Type B pancreatic cell (in vitro differentiated cells): ENCODE results near the gene PCDHA12. TPM values are rescaled to one million over a fixed set of nuclear protein-coding genes. Genes with fewer than 3 reads are reported as not detected.

Experiments
- DNase-seq: peaks from one replicate; pipeline ENCODE4 v3.0.0; 2021; ENCODE audit warnings: mixed read lengths; ENCODE audit not compliant: unreplicated experiment; ENCODE audit errors: extremely low spot score
- H3K27ac Mint-ChIP-seq: 2 replicates; pipeline ENCODE4 v1.8.0; 2021; ENCODE audit warnings: mild to moderate bottlenecking, mixed read lengths
- H3K27me3 Mint-ChIP-seq: 2 replicates; pipeline ENCODE4 v1.8.0; 2021; ENCODE audit warnings: mixed read lengths
- H3K36me3 Mint-ChIP-seq: 2 replicates; pipeline ENCODE4 v1.8.0; 2021; ENCODE audit warnings: mixed read lengths
- H3K4me1 Mint-ChIP-seq: one replicate; pipeline ENCODE4 v1.8.0; 2021; ENCODE audit warnings: mixed read lengths; ENCODE audit not compliant: unreplicated experiment
- H3K4me3 Mint-ChIP-seq: 2 replicates; pipeline ENCODE4 v1.8.0; 2021; ENCODE audit warnings: mild to moderate bottlenecking, mixed read lengths
- H3K9me3 Mint-ChIP-seq: 2 replicates; pipeline ENCODE4 v1.8.0; 2021; ENCODE audit warnings: mixed read lengths
- CTCF ChIP-seq: fragments of 200-600 bp; sonication (generic); conservative IDR thresholded peaks from 2 replicates; pipeline ENCODE4 v1.5.0; 2021; ENCODE audit warnings: antibody characterized with exemption, mild to moderate bottlenecking
- total RNA-seq: library from RNA; stranded (reverse); gene quantifications from 2 replicates; pipeline ENCODE4 v1.2.1, GENCODE V29; 2021; ENCODE audit warnings: low replicate concordance

The PCDHA12 gene
- total RNA-seq, 1 donor from 2014 or later, result 10.2 TPM

- peaks cover 13% of the 10 kb centered on the region for H3K9me3 Mint-ChIP-seq
- no peaks in the 10 kb centered on the region for H3K27me3 Mint-ChIP-seq
- peak; percentile 69 for TF ChIP-seq CTCF
- peak within 1 kb of the TSS; percentile 90 for H3K27ac Mint-ChIP-seq
- peak within 1 kb of the TSS; percentile 87 for H3K4me3 Mint-ChIP-seq
- H3K36me3 Mint-ChIP-seq, result peaks cover 25% of the 10 kb centered on the region
- no peaks in the 10 kb centered on the region for H3K4me1 Mint-ChIP-seq
- DNase-seq, result no peak
These were observed 19.1 kb upstream of the PCDHA12 start, which contains the start of gene PCDHA10 for GRCh38 chr5:140855772-140856674. Gene PCDHA10, plus strand, starts transcription at chr5:140855897. Its CDS starts 152 bp downstream, at chr5:140856049.

GRCh38 chr5:140857177-140857986 is 17.7 kb upstream of the PCDHA12 start:
- Mint-ChIP-seq H3K36me3 (peaks cover 35% of the 10 kb centered on the region), H3K9me3 (peaks cover 19% of the 10 kb centered on the region)

GRCh38 chr5:140857987-140858240 is 17.2 kb upstream of the PCDHA12 start:
- DNase-seq, result no peak
- H3K36me3 Mint-ChIP-seq, result peaks cover 35% of the 10 kb centered on the region
- no peak for TF ChIP-seq CTCF
- no peak overlapping the region for H3K4me3 Mint-ChIP-seq
- no peaks in the 10 kb centered on the region for H3K27me3 Mint-ChIP-seq
- H3K27ac Mint-ChIP-seq, result no peak overlapping the region
- no peaks in the 10 kb centered on the region for H3K4me1 Mint-ChIP-seq
- peaks cover 19% of the 10 kb centered on the region for H3K9me3 Mint-ChIP-seq

More at GRCh38 chr5:140857177-140857986, 17.7 kb upstream of the PCDHA12 start:
- no peak for DNase-seq
- no peaks in the 10 kb centered on the region for H3K27me3 Mint-ChIP-seq
- H3K4me1 Mint-ChIP-seq, result no peaks in the 10 kb centered on the region
- peak overlapping the region; percentile 87 for H3K4me3 Mint-ChIP-seq
- no peak for TF ChIP-seq CTCF
- H3K27ac Mint-ChIP-seq, result no peak overlapping the region

- Mint-ChIP-seq H3K36me3 (peaks cover 30% of the 10 kb centered on the region), H3K27me3 (no peaks in the 10 kb centered on the region), H3K4me3 (no peak overlapping the region), H3K27ac (no peak overlapping the region), H3K4me1 (no peaks in the 10 kb centered on the region), H3K9me3 (peaks cover 10% of the 10 kb centered on the region)
- no peak for TF ChIP-seq CTCF
- no peak for DNase-seq
These were observed 12.4 kb upstream of the PCDHA12 start for GRCh38 chr5:140862441-140863295.
